Nephron (organoid): Measurements from ENCODE around the gene BTG2.
A peak's percentile ranks its signal among the peaks of the same experiment; 100 is the strongest.

Experiments
- H3K27ac Mint-ChIP-seq, 3 experiments: 2 replicates each; pipeline ENCODE4 v1.8.0; 2020; ENCODE audit warnings: mixed read lengths in 3 of 3, mild to moderate bottlenecking in 2 of 3, moderate library complexity in 1 of 3
- H3K27me3 Mint-ChIP-seq: 2 replicates; pipeline ENCODE4 v1.8.0; 2021; ENCODE audit warnings: low read depth, mild to moderate bottlenecking, moderate library complexity, mixed read lengths
- H3K36me3 Mint-ChIP-seq: 2 replicates; pipeline ENCODE4 v1.8.0; 2020; ENCODE audit warnings: low read depth, mixed read lengths
- H3K4me1 Mint-ChIP-seq: 2 replicates; pipeline ENCODE4 v1.8.0; 2020; ENCODE audit warnings: mixed read lengths
- H3K4me3 Mint-ChIP-seq, 3 experiments: 2 replicates each; pipeline ENCODE4 v1.8.0; 2020; ENCODE audit warnings: mild to moderate bottlenecking in 3 of 3, mixed read lengths in 3 of 3, moderate library complexity in 2 of 3
- H3K9me3 Mint-ChIP-seq: 2 replicates; pipeline ENCODE4 v1.8.0; 2020; ENCODE audit warnings: mixed read lengths
- TF ChIP-seq, protein P1 (sequence below), 3 experiments: fragments of 200-600 bp; sonication (generic); IDR thresholded peaks; one replicate each; pipeline ENCODE4 v1.5.0; 2021; ENCODE audit warnings: antibody characterized with exemption in 3 of 3; ENCODE audit not compliant: unreplicated experiment in 3 of 3

Gene BTG2

DNA sequence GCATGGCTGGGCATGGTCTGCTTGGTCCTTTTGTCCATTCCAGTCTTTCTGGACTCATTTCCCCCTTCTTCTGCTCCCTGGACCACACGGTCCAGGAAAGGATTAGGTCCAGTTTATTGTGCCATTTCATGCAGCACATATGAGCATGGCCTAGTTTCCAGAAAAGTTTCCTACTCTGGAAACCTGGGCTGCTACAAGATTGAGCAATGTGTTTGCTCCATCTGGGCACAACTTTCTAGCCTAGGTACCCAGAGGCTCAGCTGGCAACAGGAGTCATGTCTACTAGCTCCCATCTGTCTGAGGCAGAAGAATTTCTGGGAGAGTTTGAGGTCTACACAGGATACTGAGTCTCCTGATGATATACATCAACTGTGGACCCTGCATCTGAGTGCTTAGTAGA is 30.8 kb downstream of the BTG2 start:
- Mint-ChIP-seq H3K27me3 (peaks cover 8% of the 10 kb centered on the region), H3K4me3 (no peak overlapping the region), H3K36me3 (no peaks in the 10 kb centered on the region), H3K27ac (no peak overlapping the region), H3K4me1 (peaks cover 17% of the 10 kb centered on the region), H3K9me3 (no peaks in the 10 kb centered on the region)
- TF ChIP-seq, protein P1, sequence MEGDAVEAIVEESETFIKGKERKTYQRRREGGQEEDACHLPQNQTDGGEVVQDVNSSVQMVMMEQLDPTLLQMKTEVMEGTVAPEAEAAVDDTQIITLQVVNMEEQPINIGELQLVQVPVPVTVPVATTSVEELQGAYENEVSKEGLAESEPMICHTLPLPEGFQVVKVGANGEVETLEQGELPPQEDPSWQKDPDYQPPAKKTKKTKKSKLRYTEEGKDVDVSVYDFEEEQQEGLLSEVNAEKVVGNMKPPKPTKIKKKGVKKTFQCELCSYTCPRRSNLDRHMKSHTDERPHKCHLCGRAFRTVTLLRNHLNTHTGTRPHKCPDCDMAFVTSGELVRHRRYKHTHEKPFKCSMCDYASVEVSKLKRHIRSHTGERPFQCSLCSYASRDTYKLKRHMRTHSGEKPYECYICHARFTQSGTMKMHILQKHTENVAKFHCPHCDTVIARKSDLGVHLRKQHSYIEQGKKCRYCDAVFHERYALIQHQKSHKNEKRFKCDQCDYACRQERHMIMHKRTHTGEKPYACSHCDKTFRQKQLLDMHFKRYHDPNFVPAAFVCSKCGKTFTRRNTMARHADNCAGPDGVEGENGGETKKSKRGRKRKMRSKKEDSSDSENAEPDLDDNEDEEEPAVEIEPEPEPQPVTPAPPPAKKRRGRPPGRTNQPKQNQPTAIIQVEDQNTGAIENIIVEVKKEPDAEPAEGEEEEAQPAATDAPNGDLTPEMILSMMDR (IDR thresholded peaks at IDR 0.05; ENCODE audit: unreplicated experiment in 3 of 3) = no peak

DNA sequence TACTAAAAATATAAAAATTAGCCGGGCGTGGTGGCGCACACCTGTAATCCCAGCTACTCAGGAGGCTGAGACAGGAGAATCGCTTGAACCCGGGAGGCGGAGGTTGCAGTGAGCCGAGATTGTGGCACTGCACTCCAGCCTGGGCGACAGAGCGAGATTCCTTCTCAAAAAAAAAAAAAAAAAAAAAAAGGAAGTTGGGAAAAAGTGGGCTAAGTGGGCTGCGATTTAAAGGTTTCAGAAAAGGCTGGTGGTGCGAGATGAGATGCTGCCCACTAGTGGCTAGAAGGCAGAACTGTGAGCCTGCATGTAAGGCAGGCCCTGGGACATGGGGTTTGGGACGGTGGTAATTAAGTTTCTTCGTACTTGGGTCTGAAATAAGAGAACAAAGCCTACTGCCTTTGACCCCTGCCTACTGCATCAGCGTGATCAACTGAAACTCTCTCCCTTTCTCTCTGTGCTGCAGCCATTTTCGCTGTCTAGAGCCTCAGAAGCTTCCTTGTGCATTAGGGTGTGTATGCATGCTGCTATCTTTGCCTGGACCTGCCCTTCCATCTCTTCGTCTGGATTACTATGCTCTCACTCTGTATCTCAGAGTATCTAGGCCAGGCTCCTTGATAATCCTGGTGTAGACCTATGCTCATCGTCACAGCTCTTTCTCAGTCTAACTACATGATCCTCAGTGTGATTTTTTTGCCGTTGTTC is 33.2 kb downstream of the BTG2 start:
- Mint-ChIP-seq H3K9me3 (no peaks in the 10 kb centered on the region), H3K4me1 (peaks cover 37% of the 10 kb centered on the region)
- TF ChIP-seq, protein P1 (IDR thresholded peaks at IDR 0.05; ENCODE audit: unreplicated experiment in 3 of 3) = peak; percentile 79 to 89 (median 88)

DNA sequence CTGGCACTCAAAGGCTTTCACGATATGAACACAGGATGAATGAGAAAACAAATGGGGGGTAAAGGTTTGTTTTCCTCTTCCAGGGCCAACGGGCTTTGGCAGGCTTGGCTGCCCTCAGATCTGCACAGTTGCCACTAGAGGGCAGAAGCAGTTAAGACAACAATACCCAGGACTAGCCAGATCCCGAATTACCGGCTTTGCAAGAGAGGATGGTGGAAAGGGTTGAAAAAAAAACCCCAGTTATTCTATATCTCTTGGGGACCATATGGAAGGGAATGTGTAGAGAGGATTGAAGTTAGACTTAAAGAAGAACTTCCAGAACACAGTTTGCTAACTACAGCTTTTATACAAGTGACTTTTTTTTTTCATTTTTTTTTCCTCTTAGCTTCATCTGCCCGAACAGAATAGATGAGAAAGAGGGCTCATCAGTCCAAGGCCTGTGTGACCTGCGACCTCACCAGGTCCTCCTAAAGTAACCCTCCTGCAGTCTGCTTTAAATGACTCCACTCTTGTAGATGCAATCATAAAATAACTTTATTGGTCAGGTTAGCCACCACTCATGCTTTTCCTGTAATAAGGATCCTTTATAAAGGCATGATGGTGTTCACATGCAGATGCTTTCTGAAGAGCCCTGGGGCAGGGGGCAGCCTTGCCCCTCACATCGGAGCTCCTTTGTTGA is 34.9 kb downstream of the BTG2 start:
- H3K36me3 Mint-ChIP-seq = no peaks in the 10 kb centered on the region
- peaks cover 47% of the 10 kb centered on the region for H3K4me1 Mint-ChIP-seq
- peak overlapping the region; percentile 11 to 80 (median 67) for H3K27ac Mint-ChIP-seq
- TF ChIP-seq, protein P1 (IDR thresholded peaks at IDR 0.05; ENCODE audit: unreplicated experiment in 3 of 3) = peak; percentile 89 to 91 (median 91)
- H3K27me3 Mint-ChIP-seq = peaks cover 15% of the 10 kb centered on the region
- H3K4me3 Mint-ChIP-seq = no peak overlapping the region
- H3K9me3 Mint-ChIP-seq = no peaks in the 10 kb centered on the region

More for the DNA sequence above, 33.2 kb downstream of the BTG2 start:
- Mint-ChIP-seq H3K27ac (peak overlapping the region in 1 of 3 experiments; percentile 77), H3K4me3 (no peak overlapping the region), H3K27me3 (peaks cover 13% of the 10 kb centered on the region), H3K36me3 (no peaks in the 10 kb centered on the region)

DNA sequence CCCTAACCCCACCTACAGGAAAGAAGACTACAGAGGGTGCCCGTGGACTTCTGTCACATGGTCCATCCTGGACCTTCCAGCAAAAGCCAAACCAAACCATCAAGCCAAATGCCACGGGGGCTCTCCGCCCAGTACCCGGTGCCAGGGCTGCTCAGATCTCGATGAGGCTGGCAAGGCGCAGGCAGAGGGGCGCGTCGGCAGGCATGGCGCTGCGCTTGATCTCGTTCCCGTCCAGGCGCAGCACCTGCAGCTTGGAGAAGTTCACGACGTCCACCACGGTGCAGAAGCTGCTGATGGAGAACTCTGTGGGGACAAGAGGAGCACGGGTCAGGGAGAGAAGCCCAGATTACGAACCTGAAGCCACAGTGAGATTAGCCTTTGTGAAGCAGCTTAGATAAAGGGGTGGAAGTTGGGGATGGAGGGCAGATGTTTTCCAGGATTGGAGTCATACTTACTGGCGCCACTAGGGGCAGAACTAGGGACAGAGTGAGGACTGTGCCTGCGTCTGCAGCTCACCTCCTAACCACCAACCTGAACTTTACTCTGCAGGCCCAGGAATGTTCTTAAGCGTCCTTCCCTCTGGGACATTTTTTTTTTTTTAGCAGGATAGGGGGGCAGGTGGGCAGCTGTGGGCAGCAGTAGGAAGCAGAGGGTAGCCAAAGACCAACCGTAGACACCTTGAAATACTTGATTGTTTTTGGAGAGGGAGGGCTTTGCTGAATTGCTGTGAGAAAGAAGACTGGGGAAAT is 37.0 kb downstream of the BTG2 start:
- Mint-ChIP-seq H3K27me3 (peaks cover 15% of the 10 kb centered on the region), H3K36me3 (no peaks in the 10 kb centered on the region), H3K9me3 (no peaks in the 10 kb centered on the region), H3K27ac (peak overlapping the region; percentile 70 to 84 (median 77)), H3K4me3 (peak overlapping the region in 1 of 3 experiments; percentile 18), H3K4me1 (peaks cover 60% of the 10 kb centered on the region)
- TF ChIP-seq, protein P1 (IDR thresholded peaks at IDR 0.05; ENCODE audit: unreplicated experiment in 3 of 3) = peak; percentile 64 to 71 (median 69)

DNA sequence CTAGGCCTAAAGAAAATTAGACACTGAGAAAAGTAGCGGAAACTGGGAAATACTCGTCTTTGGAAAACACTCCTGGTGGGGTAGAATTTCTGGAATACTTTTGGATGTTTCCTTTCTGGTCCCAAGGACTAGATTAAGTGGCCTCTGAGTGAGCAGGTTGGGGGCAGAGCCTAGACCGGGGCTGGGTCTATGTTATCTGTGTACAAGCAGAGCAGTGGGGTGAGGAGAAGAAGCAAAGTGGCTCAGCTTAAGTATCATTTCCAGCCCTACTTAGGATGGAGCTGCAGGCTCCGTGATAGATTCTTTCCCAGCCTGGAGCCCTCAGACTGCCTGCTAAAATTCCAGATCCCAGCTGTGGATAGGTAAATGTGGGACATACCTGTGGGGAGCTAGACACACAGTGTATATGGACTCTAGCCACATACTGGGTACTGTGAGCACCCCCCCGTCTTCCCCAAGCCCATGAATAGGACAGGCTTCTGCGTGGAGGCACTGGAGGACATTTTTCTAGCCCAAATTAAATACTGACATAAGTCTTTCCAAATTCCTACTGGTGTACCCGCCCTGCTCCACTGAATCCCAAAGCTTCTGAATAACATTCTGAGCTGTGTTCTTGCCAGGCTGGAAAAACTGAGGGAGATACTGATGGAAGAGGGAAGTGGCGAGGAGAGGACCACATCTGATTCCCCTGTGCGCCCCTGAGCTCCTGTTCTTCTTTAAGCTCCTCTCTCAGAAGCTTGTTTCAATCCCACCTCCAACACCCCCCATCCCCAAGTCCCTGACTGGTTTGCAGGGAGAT is 38.8 kb downstream of the BTG2 start:
- peaks cover 54% of the 10 kb centered on the region for H3K4me1 Mint-ChIP-seq
- H3K27ac Mint-ChIP-seq = peak overlapping the region in 1 of 3 experiments; percentile 14
- no peak overlapping the region for H3K4me3 Mint-ChIP-seq
- no peaks in the 10 kb centered on the region for H3K36me3 Mint-ChIP-seq
- peaks cover 19% of the 10 kb centered on the region for H3K27me3 Mint-ChIP-seq
- H3K9me3 Mint-ChIP-seq = no peaks in the 10 kb centered on the region
- TF ChIP-seq, protein P1 (IDR thresholded peaks at IDR 0.05; ENCODE audit: unreplicated experiment in 3 of 3) = no peak
